Measurements from ENCODE around the gene DAPK2.

- TF ChIP-seq, protein P1, sequence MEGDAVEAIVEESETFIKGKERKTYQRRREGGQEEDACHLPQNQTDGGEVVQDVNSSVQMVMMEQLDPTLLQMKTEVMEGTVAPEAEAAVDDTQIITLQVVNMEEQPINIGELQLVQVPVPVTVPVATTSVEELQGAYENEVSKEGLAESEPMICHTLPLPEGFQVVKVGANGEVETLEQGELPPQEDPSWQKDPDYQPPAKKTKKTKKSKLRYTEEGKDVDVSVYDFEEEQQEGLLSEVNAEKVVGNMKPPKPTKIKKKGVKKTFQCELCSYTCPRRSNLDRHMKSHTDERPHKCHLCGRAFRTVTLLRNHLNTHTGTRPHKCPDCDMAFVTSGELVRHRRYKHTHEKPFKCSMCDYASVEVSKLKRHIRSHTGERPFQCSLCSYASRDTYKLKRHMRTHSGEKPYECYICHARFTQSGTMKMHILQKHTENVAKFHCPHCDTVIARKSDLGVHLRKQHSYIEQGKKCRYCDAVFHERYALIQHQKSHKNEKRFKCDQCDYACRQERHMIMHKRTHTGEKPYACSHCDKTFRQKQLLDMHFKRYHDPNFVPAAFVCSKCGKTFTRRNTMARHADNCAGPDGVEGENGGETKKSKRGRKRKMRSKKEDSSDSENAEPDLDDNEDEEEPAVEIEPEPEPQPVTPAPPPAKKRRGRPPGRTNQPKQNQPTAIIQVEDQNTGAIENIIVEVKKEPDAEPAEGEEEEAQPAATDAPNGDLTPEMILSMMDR (IDR thresholded peaks at IDR 0.05) = no peak
- TF ChIP-seq EP300 (IDR thresholded peaks at IDR 0.05; ENCODE audit: borderline replicate concordance in 1 of 2, low read depth in 1 of 2, low read length in 1 of 2) (no peak), FOXJ3 (CRISPR knock-in tag; IDR thresholded peaks at IDR 0.05) (no peak), NRF1 (IDR thresholded peaks at IDR 0.05; ENCODE audit: low read depth, low read length) (no peak), TEAD4 (IDR thresholded peaks at IDR 0.05; ENCODE audit: borderline replicate concordance, insufficient read depth) (no peak), RAD21 (IDR thresholded peaks at IDR 0.05; ENCODE audit: low read length) (no peak), CHD2 (IDR thresholded peaks at IDR 0.05; ENCODE audit: low read length, partially characterized antibody) (no peak), SIN3A (IDR thresholded peaks at IDR 0.05; ENCODE audit: borderline replicate concordance, low read depth, low read length) (no peak), YY1 (IDR thresholded peaks at IDR 0.05; ENCODE audit: low read depth) (no peak), TCF12 (IDR thresholded peaks at IDR 0.05) (no peak), EZH2phosphoT487 (IDR thresholded peaks at IDR 0.05; ENCODE audit: borderline replicate concordance, low read depth) (no peak), RCOR1 (IDR thresholded peaks at IDR 0.05; ENCODE audit: low read length) (no peak), RXRA (IDR thresholded peaks at IDR 0.05; ENCODE audit: borderline replicate concordance, low read depth) (no peak)
- TF ChIP-seq, protein P2, sequence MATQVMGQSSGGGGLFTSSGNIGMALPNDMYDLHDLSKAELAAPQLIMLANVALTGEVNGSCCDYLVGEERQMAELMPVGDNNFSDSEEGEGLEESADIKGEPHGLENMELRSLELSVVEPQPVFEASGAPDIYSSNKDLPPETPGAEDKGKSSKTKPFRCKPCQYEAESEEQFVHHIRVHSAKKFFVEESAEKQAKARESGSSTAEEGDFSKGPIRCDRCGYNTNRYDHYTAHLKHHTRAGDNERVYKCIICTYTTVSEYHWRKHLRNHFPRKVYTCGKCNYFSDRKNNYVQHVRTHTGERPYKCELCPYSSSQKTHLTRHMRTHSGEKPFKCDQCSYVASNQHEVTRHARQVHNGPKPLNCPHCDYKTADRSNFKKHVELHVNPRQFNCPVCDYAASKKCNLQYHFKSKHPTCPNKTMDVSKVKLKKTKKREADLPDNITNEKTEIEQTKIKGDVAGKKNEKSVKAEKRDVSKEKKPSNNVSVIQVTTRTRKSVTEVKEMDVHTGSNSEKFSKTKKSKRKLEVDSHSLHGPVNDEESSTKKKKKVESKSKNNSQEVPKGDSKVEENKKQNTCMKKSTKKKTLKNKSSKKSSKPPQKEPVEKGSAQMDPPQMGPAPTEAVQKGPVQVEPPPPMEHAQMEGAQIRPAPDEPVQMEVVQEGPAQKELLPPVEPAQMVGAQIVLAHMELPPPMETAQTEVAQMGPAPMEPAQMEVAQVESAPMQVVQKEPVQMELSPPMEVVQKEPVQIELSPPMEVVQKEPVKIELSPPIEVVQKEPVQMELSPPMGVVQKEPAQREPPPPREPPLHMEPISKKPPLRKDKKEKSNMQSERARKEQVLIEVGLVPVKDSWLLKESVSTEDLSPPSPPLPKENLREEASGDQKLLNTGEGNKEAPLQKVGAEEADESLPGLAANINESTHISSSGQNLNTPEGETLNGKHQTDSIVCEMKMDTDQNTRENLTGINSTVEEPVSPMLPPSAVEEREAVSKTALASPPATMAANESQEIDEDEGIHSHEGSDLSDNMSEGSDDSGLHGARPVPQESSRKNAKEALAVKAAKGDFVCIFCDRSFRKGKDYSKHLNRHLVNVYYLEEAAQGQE (IDR thresholded peaks at IDR 0.05; ENCODE audit: low read depth, low read length) = no peak
These were observed 5.3 kb upstream of the DAPK2 start for GRCh38 chr15:64051407-64052259.

Measured in SK-N-SH (cell line).